Nephron progenitor cell (in vitro differentiated cells): ENCODE measurements around the gene DRC7.
"Not testable (repeated sequence)": the region's sequence is repeated elsewhere in the genome, so short reads cannot be mapped to it uniquely, and the experiment has no call there.

ENCODE experiments used
- DNase-seq: peaks from one replicate; pipeline ENCODE4 v3.0.0; 2021
- H3K27ac Mint-ChIP-seq: 2 replicates; pipeline ENCODE4 v1.8.0; 2021; ENCODE audit warnings: mild to moderate bottlenecking, moderate library complexity, mixed read lengths
- H3K27me3 Mint-ChIP-seq: 2 replicates; pipeline ENCODE4 v1.8.0; 2021; ENCODE audit warnings: mild to moderate bottlenecking, low read depth, mixed read lengths; ENCODE audit not compliant: poor library complexity
- H3K36me3 Mint-ChIP-seq: 2 replicates; pipeline ENCODE4 v1.8.0; 2021; ENCODE audit warnings: low read depth, mixed read lengths
- H3K4me1 Mint-ChIP-seq: 2 replicates; pipeline ENCODE4 v1.8.0; 2021; ENCODE audit warnings: mixed read lengths
- H3K4me3 Mint-ChIP-seq: 2 replicates; pipeline ENCODE4 v1.8.0; 2021; ENCODE audit warnings: mild to moderate bottlenecking, moderate library complexity, mixed read lengths
- H3K9me3 Mint-ChIP-seq: 2 replicates; pipeline ENCODE4 v1.8.0; 2021; ENCODE audit warnings: mild to moderate bottlenecking, moderate library complexity, mixed read lengths
- CTCF ChIP-seq: fragments of 200-600 bp; sonication (generic); IDR thresholded peaks from 2 replicates; pipeline ENCODE4 v1.5.0; 2021; ENCODE audit warnings: antibody characterized with exemption

The DRC7 gene

GRCh38 chr16:57670196-57670595 lies 24.4 kb upstream of the DRC7 start:
- Mint-ChIP-seq H3K4me3 (no peak overlapping the region), H3K4me1 (peaks cover 35% of the 10 kb centered on the region), H3K9me3 (no peaks in the 10 kb centered on the region), H3K27ac (no peak overlapping the region), H3K36me3 (no peaks in the 10 kb centered on the region), H3K27me3 (no peaks in the 10 kb centered on the region)
- DNase-seq = no peak
- TF ChIP-seq CTCF = no peak

- Mint-ChIP-seq H3K4me1 (peaks cover 47% of the 10 kb centered on the region), H3K27ac (peak overlapping the region; percentile 12)
- not testable (repeated sequence) for H3K36me3 Mint-ChIP-seq, H3K27me3 Mint-ChIP-seq, H3K4me3 Mint-ChIP-seq, H3K9me3 Mint-ChIP-seq, DNase-seq
Measured at GRCh38 chr16:57671451-57671850, 23.2 kb upstream of the DRC7 start.

- H3K4me3 Mint-ChIP-seq = no peak overlapping the region
- no peak for TF ChIP-seq CTCF
- H3K27me3 Mint-ChIP-seq = peaks cover 5% of the 10 kb centered on the region
- peaks cover 51% of the 10 kb centered on the region for H3K4me1 Mint-ChIP-seq
- H3K36me3 Mint-ChIP-seq = no peaks in the 10 kb centered on the region
- DNase-seq = no peak
- H3K27ac Mint-ChIP-seq = no peak overlapping the region
- no peaks in the 10 kb centered on the region for H3K9me3 Mint-ChIP-seq
Measured at GRCh38 chr16:57672416-57672815, 22.2 kb upstream of the DRC7 start.

- H3K4me3 Mint-ChIP-seq = no peak overlapping the region
- peaks cover 5% of the 10 kb centered on the region for H3K27me3 Mint-ChIP-seq
- H3K9me3 Mint-ChIP-seq = no peaks in the 10 kb centered on the region
- peaks cover 51% of the 10 kb centered on the region for H3K4me1 Mint-ChIP-seq
- no peak for DNase-seq
- no peak overlapping the region for H3K27ac Mint-ChIP-seq
- no peaks in the 10 kb centered on the region for H3K36me3 Mint-ChIP-seq
- TF ChIP-seq CTCF = no peak
Measured at GRCh38 chr16:57672824-57673223, 21.8 kb upstream of the DRC7 start.

- Mint-ChIP-seq H3K27ac (no peak overlapping the region), H3K27me3 (peaks cover 5% of the 10 kb centered on the region), H3K36me3 (no peaks in the 10 kb centered on the region), H3K9me3 (no peaks in the 10 kb centered on the region), H3K4me1 (peaks cover 53% of the 10 kb centered on the region), H3K4me3 (no peak overlapping the region)
- no peak for TF ChIP-seq CTCF
- no peak for DNase-seq
Measured at GRCh38 chr16:57675741-57676551, 18.7 kb upstream of the DRC7 start.

GRCh38 chr16:57676553-57677085 lies 18.0 kb upstream of the DRC7 start:
- Mint-ChIP-seq H3K4me3 (no peak overlapping the region), H3K36me3 (no peaks in the 10 kb centered on the region), H3K9me3 (no peaks in the 10 kb centered on the region), H3K27me3 (peaks cover 5% of the 10 kb centered on the region), H3K4me1 (peaks cover 50% of the 10 kb centered on the region), H3K27ac (no peak overlapping the region)
- TF ChIP-seq CTCF = no peak
- no peak for DNase-seq
